HepG2 (cell line): ENCODE measurements around the gene NODAL.

Experiments used
- ETV6 ChIP-seq: sonication (generic); formaldehyde crosslinking; conservative IDR thresholded peaks from 2 replicates; pipeline ENCODE4 v1.4.0; 2020; ENCODE audit warnings: missing genetic modification reagents
- NFIB ChIP-seq: sonication (generic); formaldehyde crosslinking; IDR thresholded peaks from 2 replicates; pipeline ENCODE4 v1.9.0; 2021; ENCODE audit warnings: missing genetic modification reagents, mild to moderate bottlenecking, borderline replicate concordance
- NFKB2 ChIP-seq: sonication (generic); formaldehyde crosslinking; IDR thresholded peaks from 2 replicates; pipeline ENCODE4 v1.4.0; 2020; ENCODE audit warnings: missing genetic modification reagents, borderline replicate concordance
- ZNF253 ChIP-seq: sonication (generic); formaldehyde crosslinking; IDR thresholded peaks from 2 replicates; pipeline ENCODE4 v1.8.0; 2022; ENCODE audit warnings: mild to moderate bottlenecking, missing genetic modification reagents, borderline replicate concordance
- ZNF430 ChIP-seq: sonication (generic); formaldehyde crosslinking; IDR thresholded peaks from 2 replicates; pipeline ENCODE4 v1.9.0; 2021; ENCODE audit warnings: mild to moderate bottlenecking, missing genetic modification reagents
- ZNF572 ChIP-seq: sonication (generic); formaldehyde crosslinking; IDR thresholded peaks from 2 replicates; pipeline ENCODE4 v1.5.1; 2020; ENCODE audit warnings: mild to moderate bottlenecking, missing genetic modification reagents
- ZNF7 ChIP-seq: IDR thresholded peaks from 2 replicates; pipeline ENCODE4 v1.6.1; 2016; ENCODE audit warnings: missing biosample characterization, missing genetic modification reagents
- TF ChIP-seq, protein P1 (sequence below): sonication (generic); formaldehyde crosslinking; IDR thresholded peaks from 2 replicates; pipeline ENCODE4 v1.5.0; 2020; ENCODE audit warnings: mild to moderate bottlenecking, missing genetic modification reagents, moderate library complexity
- TF ChIP-seq, protein P2 (sequence below): sonication (generic); formaldehyde crosslinking; IDR thresholded peaks from one replicate; pipeline ENCODE4 v1.5.1; 2020; ENCODE audit warnings: mild to moderate bottlenecking, missing genetic modification reagents; ENCODE audit errors: not compliant biosample characterization
- TF ChIP-seq, protein P3 (sequence below): sonication (generic); formaldehyde crosslinking; IDR thresholded peaks from 2 replicates; pipeline ENCODE4 v1.4.0; 2020; ENCODE audit warnings: mild to moderate bottlenecking, missing genetic modification reagents

DNA sequence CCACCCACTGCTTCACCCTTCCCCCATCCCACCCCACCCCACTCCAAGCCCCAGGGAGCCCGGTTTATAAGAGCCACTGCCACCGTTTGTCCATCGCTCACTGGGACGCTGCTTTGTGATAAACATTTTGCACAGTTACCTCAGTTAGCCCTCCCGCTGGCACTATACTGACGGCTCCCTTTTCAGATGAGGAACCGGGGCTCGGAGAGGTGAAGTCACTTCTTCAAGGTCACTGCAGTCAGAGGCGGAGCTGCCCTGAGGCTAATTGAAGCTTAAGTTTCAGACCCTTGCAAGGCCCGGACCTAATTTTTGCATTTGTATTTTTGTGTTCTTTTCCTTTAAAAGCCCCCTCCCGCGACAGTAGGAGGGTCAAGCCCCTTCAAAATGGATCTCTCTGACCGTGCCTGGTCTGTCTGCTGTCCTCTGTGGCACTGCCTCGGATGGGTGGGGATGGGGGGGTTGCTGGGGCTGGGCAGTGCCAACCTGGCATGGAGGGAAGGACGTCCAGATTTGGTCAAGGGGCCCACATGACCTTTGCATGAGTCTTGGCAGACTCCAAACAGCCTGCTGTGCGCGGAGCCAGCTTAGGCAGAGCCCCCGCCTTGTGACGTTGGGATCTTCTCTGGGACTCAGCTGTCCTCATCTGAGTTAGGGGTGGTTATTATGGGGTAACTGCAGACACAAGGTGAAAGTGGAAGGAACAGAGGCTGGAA, 17.7 kb upstream of the NODAL start:
- TF ChIP-seq NFIB (CRISPR knock-in tag) (no peak), NFKB2 (CRISPR knock-in tag) (no peak), ETV6 (no peak), ZNF7 (CRISPR knock-in tag) (no peak), ZNF430 (CRISPR knock-in tag) (no peak), ZNF572 (CRISPR knock-in tag) (no peak), ZNF253 (no peak)
- TF ChIP-seq, protein P1, sequence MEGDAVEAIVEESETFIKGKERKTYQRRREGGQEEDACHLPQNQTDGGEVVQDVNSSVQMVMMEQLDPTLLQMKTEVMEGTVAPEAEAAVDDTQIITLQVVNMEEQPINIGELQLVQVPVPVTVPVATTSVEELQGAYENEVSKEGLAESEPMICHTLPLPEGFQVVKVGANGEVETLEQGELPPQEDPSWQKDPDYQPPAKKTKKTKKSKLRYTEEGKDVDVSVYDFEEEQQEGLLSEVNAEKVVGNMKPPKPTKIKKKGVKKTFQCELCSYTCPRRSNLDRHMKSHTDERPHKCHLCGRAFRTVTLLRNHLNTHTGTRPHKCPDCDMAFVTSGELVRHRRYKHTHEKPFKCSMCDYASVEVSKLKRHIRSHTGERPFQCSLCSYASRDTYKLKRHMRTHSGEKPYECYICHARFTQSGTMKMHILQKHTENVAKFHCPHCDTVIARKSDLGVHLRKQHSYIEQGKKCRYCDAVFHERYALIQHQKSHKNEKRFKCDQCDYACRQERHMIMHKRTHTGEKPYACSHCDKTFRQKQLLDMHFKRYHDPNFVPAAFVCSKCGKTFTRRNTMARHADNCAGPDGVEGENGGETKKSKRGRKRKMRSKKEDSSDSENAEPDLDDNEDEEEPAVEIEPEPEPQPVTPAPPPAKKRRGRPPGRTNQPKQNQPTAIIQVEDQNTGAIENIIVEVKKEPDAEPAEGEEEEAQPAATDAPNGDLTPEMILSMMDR (CRISPR knock-in tag), result no peak
- TF ChIP-seq, protein P2, sequence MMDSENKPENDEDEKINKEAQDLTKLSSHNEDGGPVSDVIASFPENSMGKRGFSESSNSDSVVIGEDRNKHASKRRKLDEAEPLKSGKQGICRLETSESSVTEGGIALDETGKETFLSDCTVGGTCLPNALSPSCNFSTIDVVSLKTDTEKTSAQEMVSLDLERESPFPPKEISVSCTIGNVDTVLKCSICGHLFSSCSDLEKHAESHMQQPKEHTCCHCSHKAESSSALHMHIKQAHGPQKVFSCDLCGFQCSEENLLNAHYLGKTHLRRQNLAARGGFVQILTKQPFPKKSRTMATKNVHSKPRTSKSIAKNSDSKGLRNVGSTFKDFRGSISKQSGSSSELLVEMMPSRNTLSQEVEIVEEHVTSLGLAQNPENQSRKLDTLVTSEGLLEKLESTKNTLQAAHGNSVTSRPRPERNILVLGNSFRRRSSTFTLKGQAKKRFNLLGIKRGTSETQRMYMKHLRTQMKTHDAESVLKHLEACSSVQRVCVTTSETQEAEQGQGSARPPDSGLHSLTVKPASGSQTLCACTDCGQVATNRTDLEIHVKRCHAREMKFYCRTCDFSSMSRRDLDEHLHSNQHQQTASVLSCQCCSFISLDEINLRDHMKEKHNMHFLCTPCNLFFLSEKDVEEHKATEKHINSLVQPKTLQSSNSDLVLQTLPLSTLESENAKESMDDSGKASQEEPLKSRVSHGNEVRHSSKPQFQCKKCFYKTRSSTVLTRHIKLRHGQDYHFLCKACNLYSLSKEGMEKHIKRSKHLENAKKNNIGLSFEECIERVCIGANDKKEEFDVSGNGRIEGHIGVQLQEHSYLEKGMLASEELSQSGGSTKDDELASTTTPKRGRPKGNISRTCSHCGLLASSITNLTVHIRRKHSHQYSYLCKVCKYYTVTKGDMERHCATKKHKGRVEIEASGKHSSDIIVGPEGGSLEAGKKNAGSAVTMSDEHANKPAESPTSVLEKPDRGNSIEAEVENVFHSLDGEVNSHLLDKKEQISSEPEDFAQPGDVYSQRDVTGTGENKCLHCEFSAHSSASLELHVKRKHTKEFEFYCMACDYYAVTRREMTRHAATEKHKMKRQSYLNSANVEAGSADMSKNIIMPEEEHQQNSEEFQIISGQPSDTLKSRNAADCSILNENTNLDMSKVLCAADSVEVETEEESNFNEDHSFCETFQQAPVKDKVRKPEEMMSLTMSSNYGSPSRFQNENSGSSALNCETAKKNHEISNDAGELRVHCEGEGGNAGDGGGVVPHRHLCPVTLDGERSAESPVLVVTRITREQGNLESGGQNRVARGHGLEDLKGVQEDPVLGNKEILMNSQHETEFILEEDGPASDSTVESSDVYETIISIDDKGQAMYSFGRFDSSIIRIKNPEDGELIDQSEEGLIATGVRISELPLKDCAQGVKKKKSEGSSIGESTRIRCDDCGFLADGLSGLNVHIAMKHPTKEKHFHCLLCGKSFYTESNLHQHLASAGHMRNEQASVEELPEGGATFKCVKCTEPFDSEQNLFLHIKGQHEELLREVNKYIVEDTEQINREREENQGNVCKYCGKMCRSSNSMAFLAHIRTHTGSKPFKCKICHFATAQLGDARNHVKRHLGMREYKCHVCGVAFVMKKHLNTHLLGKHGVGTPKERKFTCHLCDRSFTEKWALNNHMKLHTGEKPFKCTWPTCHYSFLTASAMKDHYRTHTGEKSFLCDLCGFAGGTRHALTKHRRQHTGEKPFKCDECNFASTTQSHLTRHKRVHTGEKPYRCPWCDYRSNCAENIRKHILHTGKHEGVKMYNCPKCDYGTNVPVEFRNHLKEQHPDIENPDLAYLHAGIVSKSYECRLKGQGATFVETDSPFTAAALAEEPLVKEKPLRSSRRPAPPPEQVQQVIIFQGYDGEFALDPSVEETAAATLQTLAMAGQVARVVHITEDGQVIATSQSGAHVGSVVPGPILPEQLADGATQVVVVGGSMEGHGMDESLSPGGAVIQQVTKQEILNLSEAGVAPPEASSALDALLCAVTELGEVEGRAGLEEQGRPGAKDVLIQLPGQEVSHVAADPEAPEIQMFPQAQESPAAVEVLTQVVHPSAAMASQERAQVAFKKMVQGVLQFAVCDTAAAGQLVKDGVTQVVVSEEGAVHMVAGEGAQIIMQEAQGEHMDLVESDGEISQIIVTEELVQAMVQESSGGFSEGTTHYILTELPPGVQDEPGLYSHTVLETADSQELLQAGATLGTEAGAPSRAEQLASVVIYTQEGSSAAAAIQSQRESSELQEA, result no peak
- TF ChIP-seq, protein P3, sequence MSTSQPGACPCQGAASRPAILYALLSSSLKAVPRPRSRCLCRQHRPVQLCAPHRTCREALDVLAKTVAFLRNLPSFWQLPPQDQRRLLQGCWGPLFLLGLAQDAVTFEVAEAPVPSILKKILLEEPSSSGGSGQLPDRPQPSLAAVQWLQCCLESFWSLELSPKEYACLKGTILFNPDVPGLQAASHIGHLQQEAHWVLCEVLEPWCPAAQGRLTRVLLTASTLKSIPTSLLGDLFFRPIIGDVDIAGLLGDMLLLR (CRISPR knock-in tag), result no peak
